ENCODE measurements around the gene CBX4.

CBX4 gene

GRCh38 chr17:79800325-79801155 lies 38.7 kb downstream of the CBX4 start:
- DNase-seq (ENCODE audit: low read depth in 2 of 2), result peak; percentile 43 to 47

GRCh38 chr17:79799538-79800324 lies 39.5 kb downstream of the CBX4 start:
- no peak for DNase-seq (ENCODE audit: low read depth in 2 of 2)

- no peak for DNase-seq (ENCODE audit: low read depth in 2 of 2)
Observed at GRCh38 chr17:79799174-79799537, 40.1 kb downstream of the CBX4 start.

GRCh38 chr17:79798299-79799173 lies 40.7 kb downstream of the CBX4 start:
- DNase-seq (ENCODE audit: low read depth in 2 of 2), result no peak

GRCh38 chr17:79797492-79798298 lies 41.5 kb downstream of the CBX4 start:
- no peak for DNase-seq (ENCODE audit: low read depth in 2 of 2)

GRCh38 chr17:79796763-79797491 lies 42.3 kb downstream of the CBX4 start, which contains the start of gene CBX8:
CBX8 (minus strand) TSS chr17:79797077; CDS start chr17:79796998, 79 bp downstream.
- DNase-seq (ENCODE audit: low read depth in 2 of 2), result peak; percentile 97 to 98

- no peak for DNase-seq (ENCODE audit: low read depth in 2 of 2)
Observed at GRCh38 chr17:79796444-79796762, 42.8 kb downstream of the CBX4 start.

GRCh38 chr17:79795795-79796443 lies 43.3 kb downstream of the CBX4 start:
- no peak for DNase-seq (ENCODE audit: low read depth in 2 of 2)

- no peak for DNase-seq (ENCODE audit: low read depth in 2 of 2)
Observed at GRCh38 chr17:79794659-79795511, 44.4 kb downstream of the CBX4 start.

- DNase-seq (ENCODE audit: low read depth in 2 of 2), result no peak
Observed at GRCh38 chr17:79793924-79794304, 45.3 kb downstream of the CBX4 start.

GRCh38 chr17:79792984-79793923 lies 46.0 kb downstream of the CBX4 start:
- DNase-seq (ENCODE audit: low read depth in 2 of 2), result no peak

- no peak for DNase-seq (ENCODE audit: low read depth in 2 of 2)
Observed at GRCh38 chr17:79792341-79792871, 46.8 kb downstream of the CBX4 start.

GRCh38 chr17:79791735-79792161 lies 47.5 kb downstream of the CBX4 start:
- DNase-seq (ENCODE audit: low read depth in 2 of 2), result no peak

GRCh38 chr17:79790805-79791734 lies 48.2 kb downstream of the CBX4 start:
- DNase-seq (ENCODE audit: low read depth in 2 of 2), result no peak

GRCh38 chr17:79789943-79790804 lies 49.1 kb downstream of the CBX4 start:
- DNase-seq (ENCODE audit: low read depth in 2 of 2), result no peak

Measured in stimulated activated CD4-positive, alpha-beta T cell treated with anti-CD3 and anti-CD28 coated beads, Interleukin-1b, Interleukin-23, amount 100 ng/mL, for 4 hours (primary cell).